ENCODE measurements around the gene SAMM50. TPM values are rescaled to one million over a fixed set of nuclear protein-coding genes. Genes with fewer than 3 reads are reported as not detected.

SAMM50 gene
- total RNA-seq, 4 donors from 2014 or later: 24.3 to 29.4 (median 28.1) TPM

- H3K9me3 ChIP-seq: no peaks in the 10 kb centered on the region
- TF ChIP-seq EP300 (IDR thresholded peaks at IDR 0.05) (no peak), CTCF (IDR thresholded peaks at IDR 0.05) (no peak), POLR2A (IDR thresholded peaks at IDR 0.05) (no peak)
- 92 to 97% methylated on average over 7 of the region's 7 CpGs for WGBS, 2 donors
- no peaks in the 10 kb centered on the region for H3K27me3 ChIP-seq
- H3K4me3 ChIP-seq: no peak overlapping the region
- no peak overlapping the region for H3K27ac ChIP-seq
- no peaks in the 10 kb centered on the region for H3K4me1 ChIP-seq
- peaks cover 2 to 92% (median 42%) of the 10 kb centered on the region in 3 donors for H3K36me3 ChIP-seq
- no peak for DNase-seq (ENCODE audit: low spot score in 2 of 2)
Observed at GRCh38 chr22:43980579-43980978, 25.3 kb downstream of the SAMM50 start.

- H3K9me3 ChIP-seq: no peaks in the 10 kb centered on the region
- no peak for TF ChIP-seq CTCF (IDR thresholded peaks at IDR 0.05)
- TF ChIP-seq EP300 (IDR thresholded peaks at IDR 0.05): no peak
- no peak for TF ChIP-seq POLR2A (IDR thresholded peaks at IDR 0.05)
- peaks cover 2 to 92% (median 38%) of the 10 kb centered on the region in 3 donors for H3K36me3 ChIP-seq
- DNase-seq (ENCODE audit: low spot score in 2 of 2): no peak
- H3K27me3 ChIP-seq: no peaks in the 10 kb centered on the region
- no peaks in the 10 kb centered on the region for H3K4me1 ChIP-seq
- WGBS, 2 donors: 93 to 96% methylated on average over 16 to 17 of the region's 17 CpGs
- no peak overlapping the region for H3K4me3 ChIP-seq
- H3K27ac ChIP-seq: no peak overlapping the region
Observed at GRCh38 chr22:43980996-43981395, 25.8 kb downstream of the SAMM50 start.

GRCh38 chr22:43983808-43984207 is 28.6 kb downstream of the SAMM50 start:
- H3K27ac ChIP-seq: no peak overlapping the region
- H3K4me3 ChIP-seq: no peak overlapping the region
- TF ChIP-seq EP300 (IDR thresholded peaks at IDR 0.05) (no peak), CTCF (IDR thresholded peaks at IDR 0.05) (no peak), POLR2A (IDR thresholded peaks at IDR 0.05) (no peak)
- DNase-seq (ENCODE audit: low spot score in 2 of 2): no peak
- WGBS, 2 donors: 97 to 98% methylated on average over 16 of the region's 16 CpGs
- peaks cover 2 to 93% (median 26%) of the 10 kb centered on the region in 3 donors for H3K36me3 ChIP-seq
- no peaks in the 10 kb centered on the region for H3K27me3 ChIP-seq
- H3K4me1 ChIP-seq: no peaks in the 10 kb centered on the region
- H3K9me3 ChIP-seq: no peaks in the 10 kb centered on the region

GRCh38 chr22:43985532-43985931 is 30.3 kb downstream of the SAMM50 start:
- no peak overlapping the region for H3K4me3 ChIP-seq
- no peaks in the 10 kb centered on the region for H3K9me3 ChIP-seq
- peaks cover 2 to 93% (median 18%) of the 10 kb centered on the region in 3 donors for H3K36me3 ChIP-seq
- no peaks in the 10 kb centered on the region for H3K27me3 ChIP-seq
- no peaks in the 10 kb centered on the region for H3K4me1 ChIP-seq
- TF ChIP-seq POLR2A (IDR thresholded peaks at IDR 0.05) (no peak), CTCF (IDR thresholded peaks at IDR 0.05) (no peak), EP300 (IDR thresholded peaks at IDR 0.05) (no peak)
- H3K27ac ChIP-seq: no peak overlapping the region
- no peak for DNase-seq (ENCODE audit: low spot score in 2 of 2)
- 86 to 90% methylated on average over 12 of the region's 12 CpGs for WGBS, 2 donors

GRCh38 chr22:43988116-43988820 is 33.0 kb downstream of the SAMM50 start:
- peaks cover 2 to 95% (median 19%) of the 10 kb centered on the region in 3 donors for H3K36me3 ChIP-seq
- H3K4me1 ChIP-seq: no peaks in the 10 kb centered on the region
- WGBS, 2 donors: 71 to 77% methylated on average over 8 of the region's 8 CpGs
- no peaks in the 10 kb centered on the region for H3K27me3 ChIP-seq
- no peak for DNase-seq (ENCODE audit: low spot score in 2 of 2)
- H3K27ac ChIP-seq: no peak overlapping the region
- H3K4me3 ChIP-seq: no peak overlapping the region
- H3K9me3 ChIP-seq: no peaks in the 10 kb centered on the region
- TF ChIP-seq CTCF (IDR thresholded peaks at IDR 0.05) (no peak), EP300 (IDR thresholded peaks at IDR 0.05) (no peak), POLR2A (IDR thresholded peaks at IDR 0.05) (no peak)
